Mesenchymal stem cell (in vitro differentiated cells and primary cell): ENCODE results near the gene AOPEP.
"Not testable (repeated sequence)": the region's sequence is repeated elsewhere in the genome, so short reads cannot be mapped to it uniquely, and the experiment has no call there.

Experiments used
- DNase-seq: peaks from one replicate; pipeline ENCODE4 v3.0.0-alpha.2; 2013
- H2AFZ ChIP-seq: one replicate; pipeline ENCODE4 v1.6.1; 2013; ENCODE audit warnings: low read depth, mild to moderate bottlenecking, control low read depth, inconsistent platforms, low read length, moderate library complexity
- H2AK5ac ChIP-seq: 2 replicates; pipeline ENCODE4 v1.6.1; 2013; ENCODE audit warnings: low read length, moderate library complexity, mild to moderate bottlenecking, inconsistent platforms; ENCODE audit not compliant: severe bottlenecking
- H2BK120ac ChIP-seq: one replicate; pipeline ENCODE4 v1.6.1; 2013; ENCODE audit warnings: low read depth, mild to moderate bottlenecking, inconsistent platforms, low read length, moderate library complexity
- H2BK12ac ChIP-seq, 2 experiments: one replicate each; pipeline ENCODE4 v1.6.1; 2013; ENCODE audit warnings: inconsistent platforms in 2 of 2, low read length in 2 of 2, mild to moderate bottlenecking in 2 of 2, moderate library complexity in 2 of 2, control low read depth in 1 of 2
- H2BK15ac ChIP-seq: one replicate; pipeline ENCODE4 v1.6.1; 2013; ENCODE audit warnings: mild to moderate bottlenecking, low read depth, inconsistent platforms; ENCODE audit not compliant: poor library complexity, severe bottlenecking
- H2BK5ac ChIP-seq: 2 replicates; pipeline ENCODE4 v1.6.1; 2013; ENCODE audit warnings: low read depth, mild to moderate bottlenecking, low read length, control low read depth, inconsistent platforms; ENCODE audit not compliant: poor library complexity, severe bottlenecking
- H3K14ac ChIP-seq, 2 experiments: one replicate each; pipeline ENCODE4 v1.6.1; 2013; ENCODE audit warnings: inconsistent platforms in 2 of 2, low read length in 2 of 2, control low read depth in 1 of 2, mild to moderate bottlenecking in 1 of 2, moderate library complexity in 1 of 2
- H3K18ac ChIP-seq, 2 experiments: one replicate each; pipeline ENCODE4 v1.6.1; 2013; ENCODE audit warnings: inconsistent platforms in 2 of 2, low read length in 2 of 2, control low read depth in 1 of 2, low read depth in 1 of 2, mild to moderate bottlenecking in 1 of 2
- H3K23ac ChIP-seq, 2 experiments: one replicate each; pipeline ENCODE4 v1.6.1; 2013; ENCODE audit warnings: inconsistent platforms in 2 of 2, low read length in 2 of 2, mild to moderate bottlenecking in 2 of 2, moderate library complexity in 2 of 2, control low read depth in 1 of 2
- H3K27ac ChIP-seq: 2 replicates; pipeline ENCODE4 v1.5.1; 2013; ENCODE audit warnings: mild to moderate bottlenecking, moderate library complexity, low read length, control low read depth, inconsistent platforms; ENCODE audit not compliant: poor library complexity, severe bottlenecking
- H3K27me3 ChIP-seq, 2 experiments: 2 replicates each; pipeline versions ENCODE4 v1.6.1 to v1.7.0; 2013; ENCODE audit warnings: low read length in 2 of 2, mild to moderate bottlenecking in 2 of 2, moderate library complexity in 2 of 2, control low read depth in 1 of 2, inconsistent platforms in 1 of 2; ENCODE audit not compliant: control insufficient read depth in 1 of 2, insufficient read depth in 1 of 2
- H3K36me3 ChIP-seq, 2 experiments: 2 replicates each; pipeline versions ENCODE4 v1.6.1 to v1.7.0; 2013; ENCODE audit warnings: low read length in 2 of 2, control low read depth in 1 of 2, inconsistent platforms in 1 of 2, low read depth in 1 of 2, mild to moderate bottlenecking in 1 of 2; ENCODE audit not compliant: insufficient read depth in 2 of 2, control insufficient read depth in 1 of 2
- H3K4ac ChIP-seq, 2 experiments: one replicate each; pipeline ENCODE4 v1.6.1; 2013; ENCODE audit warnings: inconsistent platforms in 2 of 2, low read length in 2 of 2, mild to moderate bottlenecking in 2 of 2, moderate library complexity in 2 of 2, control low read depth in 1 of 2, low read depth in 1 of 2
- H3K4me1 ChIP-seq: 2 replicates; pipeline ENCODE4 v1.6.1; 2013; ENCODE audit warnings: low read depth, low read length, control low read depth; ENCODE audit not compliant: control insufficient read depth, insufficient read depth
- H3K4me2 ChIP-seq: 2 replicates; pipeline ENCODE4 v1.6.1; 2013; ENCODE audit warnings: low read length, mild to moderate bottlenecking, inconsistent platforms; ENCODE audit not compliant: poor library complexity, severe bottlenecking
- H3K4me3 ChIP-seq, 2 experiments: 2 replicates each; pipeline versions ENCODE4 v1.5.1 to v1.7.0; 2013; ENCODE audit warnings: low read length in 2 of 2, mild to moderate bottlenecking in 2 of 2, control low read depth in 1 of 2, low read depth in 1 of 2; ENCODE audit not compliant: insufficient read depth in 1 of 2
- H3K79me1 ChIP-seq: replicated peaks from 2 replicates; pipeline ENCODE4 v1.6.1; 2013; ENCODE audit warnings: mild to moderate bottlenecking, control low read depth, low read length, inconsistent platforms; ENCODE audit not compliant: poor library complexity, severe bottlenecking
- H3K9ac ChIP-seq: 2 replicates; pipeline ENCODE4 v1.7.0; 2013; ENCODE audit warnings: mild to moderate bottlenecking, low read length, moderate library complexity
- H3K9me3 ChIP-seq: 2 replicates; pipeline ENCODE4 v1.7.0; 2013; ENCODE audit warnings: mild to moderate bottlenecking, low read length; ENCODE audit not compliant: control insufficient read depth
- H4K8ac ChIP-seq: one replicate; pipeline ENCODE4 v1.6.1; 2013; ENCODE audit warnings: inconsistent platforms, mild to moderate bottlenecking, low read length, moderate library complexity
- H4K91ac ChIP-seq: one replicate; pipeline ENCODE4 v1.6.1; 2013; ENCODE audit warnings: mild to moderate bottlenecking, low read length, inconsistent platforms
- WGBS: methylation state at CpG from one replicate; pipeline ENCODE4 v1.1.7; 2013; ENCODE audit warnings: mixed read lengths; 5-methylcytosine and 5-hydroxymethylcytosine counted together

AOPEP gene

GRCh38 chr9:94878804-94879203, 152.3 kb downstream of the AOPEP start:
- H2AK5ac ChIP-seq, H3K27me3 ChIP-seq, H2BK5ac ChIP-seq, H2BK120ac ChIP-seq, H4K8ac ChIP-seq, H3K14ac ChIP-seq, H3K4me2 ChIP-seq, H3K23ac ChIP-seq, H3K9me3 ChIP-seq, H3K4me3 ChIP-seq, H3K27ac ChIP-seq, H3K4me1 ChIP-seq, H4K91ac ChIP-seq, H3K36me3 ChIP-seq, H2AFZ ChIP-seq, H3K4ac ChIP-seq, H2BK15ac ChIP-seq, DNase-seq: not testable (repeated sequence)
- H2BK12ac ChIP-seq, result peak overlapping the region in 1 of 2 experiments; percentile 19
- 62% methylated on average over 3 of the region's 3 CpGs for WGBS
- peak overlapping the region in 1 of 2 experiments; percentile 54 for H3K18ac ChIP-seq
- peak overlapping the region; percentile 30 for H3K9ac ChIP-seq
- peaks cover 16% of the 10 kb centered on the region for H3K79me1 ChIP-seq

GRCh38 chr9:94879230-94879629, 152.7 kb downstream of the AOPEP start:
- H4K8ac ChIP-seq, result no peak overlapping the region
- no peak overlapping the region for H4K91ac ChIP-seq
- DNase-seq, result no peak
- H2BK12ac ChIP-seq, result no peak overlapping the region
- peaks cover 16% of the 10 kb centered on the region for H3K79me1 ChIP-seq
- no peak overlapping the region for H2BK5ac ChIP-seq
- H3K23ac ChIP-seq, result no peak overlapping the region
- no peak overlapping the region for H2BK120ac ChIP-seq
- no peak overlapping the region for H3K14ac ChIP-seq
- no peaks in the 10 kb centered on the region for H3K9me3 ChIP-seq
- H2BK15ac ChIP-seq, result no peak overlapping the region
- H2AK5ac ChIP-seq, result no peak overlapping the region
- no peak overlapping the region for H3K4ac ChIP-seq
- H3K18ac ChIP-seq, result no peak overlapping the region
- peaks cover 2% of the 10 kb centered on the region for H3K4me1 ChIP-seq
- no peak overlapping the region for H2AFZ ChIP-seq
- H3K27me3 ChIP-seq, result no peaks in the 10 kb centered on the region
- H3K4me2 ChIP-seq, result no peak overlapping the region
- H3K36me3 ChIP-seq, result no peaks in the 10 kb centered on the region
- no peak overlapping the region for H3K27ac ChIP-seq
- H3K9ac ChIP-seq, result peak overlapping the region; percentile 30
- no peak overlapping the region for H3K4me3 ChIP-seq

GRCh38 chr9:94881023-94881422, 154.5 kb downstream of the AOPEP start:
- Histone ChIP-seq H2AK5ac (no peak overlapping the region), H3K4me1 (peaks cover 7% of the 10 kb centered on the region), H2BK5ac (no peak overlapping the region), H4K8ac (no peak overlapping the region), H3K27me3 (no peaks in the 10 kb centered on the region), H2BK120ac (no peak overlapping the region), H3K27ac (no peak overlapping the region), H2BK12ac (no peak overlapping the region), H2AFZ (no peak overlapping the region), H3K14ac (no peak overlapping the region), H3K4me2 (no peak overlapping the region), H3K9ac (no peak overlapping the region), H3K23ac (no peak overlapping the region), H4K91ac (no peak overlapping the region), H3K4me3 (no peak overlapping the region), H3K36me3 (no peaks in the 10 kb centered on the region), H2BK15ac (no peak overlapping the region), H3K9me3 (no peaks in the 10 kb centered on the region), H3K4ac (peak overlapping the region in 1 of 2 experiments; percentile 36), H3K79me1 (peaks cover 15% of the 10 kb centered on the region), H3K18ac (no peak overlapping the region)
- WGBS, result 88% methylated on average over 1 of the region's 1 CpG
- no peak for DNase-seq

- Histone ChIP-seq H3K27ac (no peak overlapping the region), H3K27me3 (no peaks in the 10 kb centered on the region), H3K4me1 (peaks cover 7% of the 10 kb centered on the region), H3K36me3 (no peaks in the 10 kb centered on the region), H2AFZ (no peak overlapping the region), H3K4me3 (no peak overlapping the region), H2BK15ac (no peak overlapping the region), H3K4me2 (no peak overlapping the region), H3K23ac (no peak overlapping the region), H2AK5ac (peak overlapping the region; percentile 74), H4K91ac (no peak overlapping the region), H3K4ac (no peak overlapping the region), H3K9me3 (no peaks in the 10 kb centered on the region), H3K14ac (no peak overlapping the region), H3K9ac (no peak overlapping the region), H2BK5ac (no peak overlapping the region), H2BK12ac (no peak overlapping the region), H3K18ac (no peak overlapping the region), H2BK120ac (no peak overlapping the region), H3K79me1 (peaks cover 16% of the 10 kb centered on the region), H4K8ac (no peak overlapping the region)
- no peak for DNase-seq
- 96% methylated on average over 2 of the region's 2 CpGs for WGBS
Measured at GRCh38 chr9:94881454-94881853, 155.0 kb downstream of the AOPEP start.
